ENCODE data around the gene TMED5. TPM values are rescaled to one million over a fixed set of nuclear protein-coding genes. Genes with fewer than 3 reads are reported as not detected.
"Not testable (repeated sequence)": the region's sequence is repeated elsewhere in the genome, so short reads cannot be mapped to it uniquely, and the experiment has no call there.

The TMED5 gene
- total RNA-seq: 15.5 and 20.8 TPM in 2 replicates
- polyA plus RNA-seq: 26.5 and 27.9 TPM in 2 replicates

DNA sequence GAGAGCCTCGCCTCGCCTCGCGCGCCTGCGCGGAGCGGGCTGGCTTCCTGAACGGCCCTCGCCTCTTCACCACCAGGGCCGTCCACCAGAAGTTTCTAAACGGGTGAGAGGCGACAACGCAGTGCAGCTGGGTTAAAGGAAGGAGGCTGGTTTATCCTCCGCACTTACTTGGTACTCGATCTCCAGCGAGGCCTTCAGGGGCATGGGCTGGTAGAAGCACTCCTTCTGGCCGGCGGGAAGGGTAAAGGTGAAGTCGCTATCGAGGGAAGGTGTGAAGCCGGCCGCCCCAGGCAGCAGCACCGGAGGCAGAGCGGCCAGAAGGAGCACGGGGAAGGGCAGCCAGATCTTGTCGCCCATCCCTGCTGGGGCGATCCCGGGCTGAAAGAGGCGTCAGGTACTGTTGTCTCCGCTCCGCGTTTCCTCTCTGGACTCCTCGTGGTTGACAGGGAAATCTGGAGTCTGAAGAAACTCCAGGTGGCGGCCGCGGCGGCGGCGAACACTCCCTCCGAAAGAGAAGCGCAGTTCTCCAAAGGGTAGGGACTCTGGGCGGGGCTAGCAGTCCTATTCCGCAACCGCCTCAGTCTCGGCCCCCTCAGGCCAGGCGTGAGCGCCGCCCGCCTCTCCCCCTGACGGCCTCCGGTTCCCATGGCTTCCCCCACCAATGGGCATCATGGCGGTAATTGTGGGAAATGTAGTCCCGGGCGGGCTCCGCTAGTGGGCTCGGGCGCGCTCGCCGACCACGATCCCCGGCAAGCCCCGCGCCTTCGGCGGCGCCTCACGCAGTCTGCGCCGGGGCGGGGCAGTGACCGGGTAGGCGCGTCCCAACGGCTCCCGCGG lies at the start of gene TMED5:
Gene TMED5, minus strand, starts transcription at position 528 of the 837 bp plus-strand sequence. Its CDS starts 171 bp downstream, at position 357.
- peak within 1 kb of the TSS; percentile 64 for H3K4me3 ChIP-seq
- peak; percentile 6 for TF ChIP-seq CTCF (IDR thresholded peaks at IDR 0.05; ENCODE audit: low read depth, low read length)
- H3K4me1 ChIP-seq (ENCODE audit: low read depth): peaks cover 14% of the 10 kb centered on the region
- DNase-seq (ENCODE audit: low read depth in 1 of 2, low spot score in 1 of 2): peak; percentile 99 to 100
- no peaks in the 10 kb centered on the region for H3K27me3 ChIP-seq
- H3K27ac ChIP-seq: peak within 1 kb of the TSS; percentile 89
- no peaks in the 10 kb centered on the region for H3K9me3 ChIP-seq (ENCODE audit: low read depth)
- no peaks in the 10 kb centered on the region for H3K36me3 ChIP-seq

GRCh38 chr1:93223023-93223675 lies 42.9 kb upstream of the TMED5 start:
- no peak overlapping the region for H3K27ac ChIP-seq
- H3K4me3 ChIP-seq: no peak overlapping the region
- H3K36me3 ChIP-seq: no peaks in the 10 kb centered on the region
- H3K27me3 ChIP-seq: no peaks in the 10 kb centered on the region
- no peak for DNase-seq (ENCODE audit: low read depth in 1 of 2, low spot score in 1 of 2)
- no peaks in the 10 kb centered on the region for H3K9me3 ChIP-seq (ENCODE audit: low read depth)
- H3K4me1 ChIP-seq (ENCODE audit: low read depth): no peaks in the 10 kb centered on the region
- TF ChIP-seq CTCF (IDR thresholded peaks at IDR 0.05; ENCODE audit: low read depth, low read length): no peak

DNA sequence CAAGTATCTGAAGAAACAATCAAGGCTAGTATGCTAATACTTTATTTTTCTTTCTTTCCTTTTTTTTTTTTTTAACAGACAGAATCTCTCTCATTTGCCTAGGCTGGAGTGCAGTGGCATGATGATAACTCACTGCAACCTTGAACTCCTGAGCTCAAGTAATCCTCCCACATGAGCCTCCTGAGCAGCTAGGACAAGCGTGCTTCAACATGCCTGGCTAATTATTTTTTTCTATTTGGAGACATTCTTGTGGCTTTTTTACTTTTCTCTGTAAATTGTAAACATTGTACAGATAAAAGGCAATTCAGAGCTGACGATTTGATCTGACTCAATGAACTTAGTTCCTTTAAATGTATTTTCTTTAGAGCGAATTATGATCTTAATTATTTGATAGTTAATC lies 41.7 kb upstream of the TMED5 start:
- H3K36me3 ChIP-seq: no peaks in the 10 kb centered on the region
- no peak overlapping the region for H3K27ac ChIP-seq
- H3K27me3 ChIP-seq: no peaks in the 10 kb centered on the region
- H3K4me3 ChIP-seq: no peak overlapping the region
- no peak for TF ChIP-seq CTCF (IDR thresholded peaks at IDR 0.05; ENCODE audit: low read depth, low read length)
- no peak for DNase-seq (ENCODE audit: low read depth in 1 of 2, low spot score in 1 of 2)
- no peaks in the 10 kb centered on the region for H3K4me1 ChIP-seq (ENCODE audit: low read depth)
- no peaks in the 10 kb centered on the region for H3K9me3 ChIP-seq (ENCODE audit: low read depth)

- H3K36me3 ChIP-seq; H3K4me1 ChIP-seq (ENCODE audit: low read depth); H3K4me3 ChIP-seq; H3K9me3 ChIP-seq (ENCODE audit: low read depth); H3K27me3 ChIP-seq; DNase-seq (ENCODE audit: low read depth in 1 of 2, low spot score in 1 of 2); H3K27ac ChIP-seq: not testable (repeated sequence)
These were observed 40.5 kb upstream of the TMED5 start for GRCh38 chr1:93220716-93221115.

DNA sequence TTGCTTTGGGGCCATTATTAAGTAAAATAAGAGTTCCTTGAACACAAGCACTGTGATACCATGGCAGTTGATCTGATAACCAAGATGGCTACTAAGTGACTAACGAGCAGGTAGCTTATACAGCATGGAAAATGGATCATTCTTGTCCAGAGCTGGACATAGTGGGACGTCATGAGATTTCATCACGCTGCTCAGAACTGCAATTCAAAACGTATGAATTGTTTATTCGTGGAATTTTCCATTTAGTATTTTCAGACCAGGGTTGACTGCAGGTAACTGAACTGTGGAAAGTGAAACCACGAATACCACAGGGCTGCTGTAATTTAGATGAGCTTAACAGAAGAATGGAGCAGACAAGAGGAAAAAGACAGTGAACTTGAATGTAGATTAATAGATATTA lies 39.2 kb upstream of the TMED5 start:
- H3K4me1 ChIP-seq (ENCODE audit: low read depth): no peaks in the 10 kb centered on the region
- DNase-seq (ENCODE audit: low read depth in 1 of 2, low spot score in 1 of 2): no peak
- no peaks in the 10 kb centered on the region for H3K9me3 ChIP-seq (ENCODE audit: low read depth)
- no peak overlapping the region for H3K4me3 ChIP-seq
- H3K27me3 ChIP-seq: no peaks in the 10 kb centered on the region
- H3K27ac ChIP-seq: no peak overlapping the region
- TF ChIP-seq CTCF (IDR thresholded peaks at IDR 0.05; ENCODE audit: low read depth, low read length): no peak
- no peaks in the 10 kb centered on the region for H3K36me3 ChIP-seq

- DNase-seq (ENCODE audit: low read depth in 1 of 2, low spot score in 1 of 2): no peak
- Histone ChIP-seq H3K9me3 (ENCODE audit: low read depth) (no peaks in the 10 kb centered on the region), H3K27me3 (no peaks in the 10 kb centered on the region), H3K4me3 (no peak overlapping the region), H3K36me3 (no peaks in the 10 kb centered on the region), H3K27ac (no peak overlapping the region), H3K4me1 (ENCODE audit: low read depth) (no peaks in the 10 kb centered on the region)
- TF ChIP-seq CTCF (IDR thresholded peaks at IDR 0.05; ENCODE audit: low read depth, low read length): no peak
These were observed 35.1 kb upstream of the TMED5 start for GRCh38 chr1:93215322-93215721.
